ENCODE measurements around the gene HDAC9.

The HDAC9 gene

GRCh38 chr7:18996583-18996982 lies 501.0 kb downstream of the HDAC9 start:
- H3K27ac ChIP-seq (ENCODE audit: low read depth, low read length) = no peak overlapping the region
- H3K27me3 ChIP-seq (ENCODE audit: control insufficient read depth, insufficient read depth, low read length) = no peaks in the 10 kb centered on the region
- H3K4me3 ChIP-seq (ENCODE audit: low read depth, low read length) = no peak overlapping the region
- no peaks in the 10 kb centered on the region for H3K9me3 ChIP-seq (ENCODE audit: control insufficient read depth, insufficient read depth, low read length)
- no peaks in the 10 kb centered on the region for H3K36me3 ChIP-seq (ENCODE audit: control insufficient read depth, insufficient read depth, low read length)
- H3K4me1 ChIP-seq (ENCODE audit: control insufficient read depth, insufficient read depth, low read length) = peaks cover 9% of the 10 kb centered on the region; the same call in 1 of the 2 replicates
- no peak overlapping the region for H3K9ac ChIP-seq (ENCODE audit: low read depth, low read length)

- Histone ChIP-seq H3K36me3 (ENCODE audit: control insufficient read depth, insufficient read depth, low read length) (no peaks in the 10 kb centered on the region), H3K4me1 (ENCODE audit: control insufficient read depth, insufficient read depth, low read length) (peaks cover 9% of the 10 kb centered on the region; the same call in 1 of the 2 replicates), H3K9me3 (ENCODE audit: control insufficient read depth, insufficient read depth, low read length) (no peaks in the 10 kb centered on the region), H3K27ac (ENCODE audit: low read depth, low read length) (no peak overlapping the region), H3K27me3 (ENCODE audit: control insufficient read depth, insufficient read depth, low read length) (no peaks in the 10 kb centered on the region), H3K9ac (ENCODE audit: low read depth, low read length) (no peak overlapping the region), H3K4me3 (ENCODE audit: low read depth, low read length) (no peak overlapping the region)
These were observed 502.1 kb downstream of the HDAC9 start for GRCh38 chr7:18997477-18998150.

DNA sequence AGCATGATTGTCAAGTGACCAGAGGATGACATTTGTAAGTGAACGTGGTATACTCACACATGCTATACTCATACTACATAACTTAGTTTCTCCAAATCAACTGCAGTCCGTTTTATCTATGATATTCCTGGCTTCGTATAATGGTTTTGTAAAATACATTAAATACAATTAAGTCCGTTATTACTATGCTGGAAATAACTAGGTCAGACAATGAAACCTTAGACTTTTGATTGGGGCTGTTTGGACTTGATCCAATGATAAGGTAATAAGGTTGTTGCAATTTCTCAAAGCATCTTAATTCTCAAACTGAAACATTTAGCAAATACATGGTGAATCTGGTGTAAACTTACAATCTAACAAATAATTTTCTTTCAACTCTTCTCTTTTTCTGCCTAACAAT lies 504.9 kb downstream of the HDAC9 start:
- no peak overlapping the region for H3K4me3 ChIP-seq (ENCODE audit: low read depth, low read length)
- H3K27me3 ChIP-seq (ENCODE audit: control insufficient read depth, insufficient read depth, low read length) = no peaks in the 10 kb centered on the region
- no peaks in the 10 kb centered on the region for H3K9me3 ChIP-seq (ENCODE audit: control insufficient read depth, insufficient read depth, low read length)
- no peaks in the 10 kb centered on the region for H3K36me3 ChIP-seq (ENCODE audit: control insufficient read depth, insufficient read depth, low read length)
- H3K9ac ChIP-seq (ENCODE audit: low read depth, low read length) = no peak overlapping the region
- no peak overlapping the region for H3K27ac ChIP-seq (ENCODE audit: low read depth, low read length)
- H3K4me1 ChIP-seq (ENCODE audit: control insufficient read depth, insufficient read depth, low read length) = peaks cover 9% of the 10 kb centered on the region; the same call in 1 of the 2 replicates

DNA sequence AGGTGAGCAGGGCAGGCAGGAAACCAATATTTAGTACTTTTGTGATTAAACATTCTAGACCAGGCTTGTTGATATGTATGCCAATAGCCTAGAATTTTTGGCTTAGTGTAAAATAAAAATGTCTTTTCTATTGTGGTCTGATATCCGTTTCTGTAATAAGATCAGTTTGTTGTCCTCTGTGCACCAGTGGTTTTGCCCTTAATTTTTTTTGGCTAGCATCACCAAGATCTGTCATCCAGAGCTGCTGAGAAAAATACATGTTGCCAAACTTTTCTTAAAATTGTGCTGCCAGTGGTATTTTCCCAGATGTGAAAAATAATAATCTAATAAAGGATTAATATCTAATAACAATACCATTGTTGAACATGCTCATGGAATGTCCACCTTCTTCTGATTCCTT lies 506.3 kb downstream of the HDAC9 start:
- H3K36me3 ChIP-seq (ENCODE audit: control insufficient read depth, insufficient read depth, low read length) = no peaks in the 10 kb centered on the region
- H3K27ac ChIP-seq (ENCODE audit: low read depth, low read length) = no peak overlapping the region
- H3K4me3 ChIP-seq (ENCODE audit: low read depth, low read length) = no peak overlapping the region
- no peak overlapping the region for H3K9ac ChIP-seq (ENCODE audit: low read depth, low read length)
- H3K4me1 ChIP-seq (ENCODE audit: control insufficient read depth, insufficient read depth, low read length) = peaks cover 9% of the 10 kb centered on the region; the same call in 1 of the 2 replicates
- no peaks in the 10 kb centered on the region for H3K9me3 ChIP-seq (ENCODE audit: control insufficient read depth, insufficient read depth, low read length)
- H3K27me3 ChIP-seq (ENCODE audit: control insufficient read depth, insufficient read depth, low read length) = no peaks in the 10 kb centered on the region

DNA sequence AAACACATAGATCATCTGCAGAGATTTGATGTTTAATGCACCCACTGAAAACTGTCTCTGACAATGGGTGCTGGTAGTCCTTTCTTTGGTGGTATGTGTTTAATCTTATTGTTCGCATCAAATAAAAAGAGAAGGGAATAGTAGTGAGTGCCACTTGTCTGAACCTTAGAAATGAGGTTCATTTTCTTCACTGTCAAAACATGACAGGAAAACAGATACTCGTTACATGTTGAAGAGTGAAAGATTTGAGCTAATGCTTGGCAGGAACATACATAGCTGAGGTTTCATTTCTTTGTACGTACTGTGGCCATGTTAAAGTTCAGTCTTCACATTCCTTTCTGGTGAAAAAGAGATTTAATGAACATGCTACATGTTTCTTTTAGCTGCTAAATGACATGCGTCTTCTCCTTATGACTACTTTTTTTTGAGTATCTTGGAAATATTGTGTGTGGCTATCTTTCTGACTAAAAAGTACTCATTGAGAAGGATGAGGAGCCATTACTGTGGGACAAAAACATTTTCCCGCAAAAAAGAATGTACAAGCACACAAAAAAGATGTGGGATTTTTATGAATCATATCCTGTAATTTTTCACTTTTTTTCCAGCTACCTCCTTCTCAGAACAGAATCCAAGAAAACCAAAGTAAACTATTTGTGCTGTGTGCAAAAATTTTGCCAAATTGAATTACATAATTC lies 513.8 kb downstream of the HDAC9 start:
- Histone ChIP-seq H3K36me3 (ENCODE audit: control insufficient read depth, insufficient read depth, low read length) (no peaks in the 10 kb centered on the region), H3K27me3 (ENCODE audit: control insufficient read depth, insufficient read depth, low read length) (no peaks in the 10 kb centered on the region), H3K27ac (ENCODE audit: low read depth, low read length) (no peak overlapping the region), H3K9ac (ENCODE audit: low read depth, low read length) (no peak overlapping the region), H3K9me3 (ENCODE audit: control insufficient read depth, insufficient read depth, low read length) (no peaks in the 10 kb centered on the region), H3K4me3 (ENCODE audit: low read depth, low read length) (no peak overlapping the region), H3K4me1 (ENCODE audit: control insufficient read depth, insufficient read depth, low read length) (no peaks in the 10 kb centered on the region)

- Histone ChIP-seq H3K27ac (ENCODE audit: low read depth, low read length) (no peak overlapping the region), H3K9me3 (ENCODE audit: control insufficient read depth, insufficient read depth, low read length) (no peaks in the 10 kb centered on the region), H3K27me3 (ENCODE audit: control insufficient read depth, insufficient read depth, low read length) (no peaks in the 10 kb centered on the region), H3K36me3 (ENCODE audit: control insufficient read depth, insufficient read depth, low read length) (no peaks in the 10 kb centered on the region), H3K4me1 (ENCODE audit: control insufficient read depth, insufficient read depth, low read length) (no peaks in the 10 kb centered on the region), H3K9ac (ENCODE audit: low read depth, low read length) (no peak overlapping the region), H3K4me3 (ENCODE audit: low read depth, low read length) (no peak overlapping the region)
These were observed 514.4 kb downstream of the HDAC9 start for GRCh38 chr7:19009936-19010280.

- H3K9ac ChIP-seq (ENCODE audit: low read depth, low read length) = no peak overlapping the region
These were observed 515.7 kb downstream of the HDAC9 start for GRCh38 chr7:19011212-19011611.

GRCh38 chr7:19015098-19015497 lies 519.5 kb downstream of the HDAC9 start:
- no peak overlapping the region for H3K9ac ChIP-seq (ENCODE audit: low read depth, low read length)
- H3K27me3 ChIP-seq (ENCODE audit: control insufficient read depth, insufficient read depth, low read length) = no peaks in the 10 kb centered on the region
- peaks cover 3% of the 10 kb centered on the region; the same call in 1 of the 2 replicates for H3K4me1 ChIP-seq (ENCODE audit: control insufficient read depth, insufficient read depth, low read length)
- H3K9me3 ChIP-seq (ENCODE audit: control insufficient read depth, insufficient read depth, low read length) = no peaks in the 10 kb centered on the region
- H3K4me3 ChIP-seq (ENCODE audit: low read depth, low read length) = no peak overlapping the region
- H3K27ac ChIP-seq (ENCODE audit: low read depth, low read length) = no peak overlapping the region
- no peaks in the 10 kb centered on the region for H3K36me3 ChIP-seq (ENCODE audit: control insufficient read depth, insufficient read depth, low read length)

More at GRCh38 chr7:19011212-19011611, 515.7 kb downstream of the HDAC9 start:
- H3K36me3 ChIP-seq (ENCODE audit: control insufficient read depth, insufficient read depth, low read length) = no peaks in the 10 kb centered on the region
- no peaks in the 10 kb centered on the region for H3K27me3 ChIP-seq (ENCODE audit: control insufficient read depth, insufficient read depth, low read length)
- H3K9me3 ChIP-seq (ENCODE audit: control insufficient read depth, insufficient read depth, low read length) = no peaks in the 10 kb centered on the region
- H3K4me3 ChIP-seq (ENCODE audit: low read depth, low read length) = no peak overlapping the region
- no peaks in the 10 kb centered on the region for H3K4me1 ChIP-seq (ENCODE audit: control insufficient read depth, insufficient read depth, low read length)
- no peak overlapping the region for H3K27ac ChIP-seq (ENCODE audit: low read depth, low read length)

DNA sequence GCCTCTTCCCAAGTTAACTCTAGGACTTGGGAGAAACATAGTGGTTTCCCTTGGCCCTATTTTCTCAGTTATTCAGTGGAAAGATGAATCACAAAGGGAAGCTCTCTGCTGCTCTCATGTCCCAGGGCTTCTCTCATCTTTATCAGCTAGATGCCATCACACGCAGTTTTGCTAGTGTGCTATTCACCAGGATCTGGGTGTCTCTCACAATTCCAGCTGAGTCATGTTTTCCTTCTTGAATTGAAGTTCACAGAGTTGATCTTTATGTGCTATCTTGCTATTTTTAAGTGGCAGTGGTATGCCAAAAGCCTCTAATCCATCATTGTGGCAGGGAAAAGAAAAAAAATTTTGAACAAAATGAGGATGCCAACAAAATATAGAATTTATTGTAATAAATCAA lies 520.6 kb downstream of the HDAC9 start:
- H3K27me3 ChIP-seq (ENCODE audit: control insufficient read depth, insufficient read depth, low read length) = no peaks in the 10 kb centered on the region
- no peaks in the 10 kb centered on the region for H3K36me3 ChIP-seq (ENCODE audit: control insufficient read depth, insufficient read depth, low read length)
- H3K4me1 ChIP-seq (ENCODE audit: control insufficient read depth, insufficient read depth, low read length) = peaks cover 8% of the 10 kb centered on the region; the same call in 1 of the 2 replicates
- no peak overlapping the region for H3K27ac ChIP-seq (ENCODE audit: low read depth, low read length)
- H3K9ac ChIP-seq (ENCODE audit: low read depth, low read length) = no peak overlapping the region
- no peaks in the 10 kb centered on the region for H3K9me3 ChIP-seq (ENCODE audit: control insufficient read depth, insufficient read depth, low read length)
- H3K4me3 ChIP-seq (ENCODE audit: low read depth, low read length) = no peak overlapping the region

DNA sequence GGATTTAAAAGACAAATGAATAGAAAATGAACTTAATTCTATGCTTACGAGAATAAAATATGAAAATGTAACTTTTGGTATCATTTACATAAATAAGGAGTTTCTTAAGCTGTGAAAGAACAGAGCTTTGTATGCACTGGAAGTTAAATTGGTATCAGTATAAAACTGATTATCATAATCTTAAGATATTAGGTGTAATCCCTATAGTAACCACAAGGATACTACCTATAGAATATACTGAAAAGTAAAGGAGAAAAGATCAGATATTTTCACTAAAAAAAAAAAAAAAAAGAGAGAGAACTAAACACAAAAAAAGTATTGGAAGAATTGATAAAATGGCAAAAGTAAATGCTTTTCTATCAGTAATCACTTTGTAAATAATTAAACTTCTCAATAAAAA lies 521.8 kb downstream of the HDAC9 start:
- no peak overlapping the region for H3K9ac ChIP-seq (ENCODE audit: low read depth, low read length)
- no peak overlapping the region for H3K4me3 ChIP-seq (ENCODE audit: low read depth, low read length)
- peaks cover 8% of the 10 kb centered on the region; the same call in 1 of the 2 replicates for H3K4me1 ChIP-seq (ENCODE audit: control insufficient read depth, insufficient read depth, low read length)
- H3K36me3 ChIP-seq (ENCODE audit: control insufficient read depth, insufficient read depth, low read length) = no peaks in the 10 kb centered on the region
- H3K9me3 ChIP-seq (ENCODE audit: control insufficient read depth, insufficient read depth, low read length) = no peaks in the 10 kb centered on the region
- H3K27me3 ChIP-seq (ENCODE audit: control insufficient read depth, insufficient read depth, low read length) = no peaks in the 10 kb centered on the region
- no peak overlapping the region for H3K27ac ChIP-seq (ENCODE audit: low read depth, low read length)

DNA sequence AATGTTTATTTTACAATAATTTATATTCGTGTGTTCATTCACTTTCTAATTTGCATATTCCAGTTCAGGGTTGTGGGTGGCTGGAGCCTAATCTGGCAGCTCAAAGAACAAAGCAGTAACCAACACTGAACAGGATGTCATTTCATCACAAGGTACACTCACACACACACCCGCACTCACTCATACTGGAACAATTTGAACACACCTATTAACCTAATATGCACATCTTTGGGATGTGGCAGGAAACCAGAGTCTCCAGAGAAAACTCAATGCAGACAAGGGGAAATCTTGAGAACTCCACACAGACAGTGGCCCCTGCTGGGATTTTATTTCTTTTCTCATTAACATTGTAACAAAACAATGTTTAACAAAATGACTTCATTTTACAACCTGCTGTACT lies 524.5 kb downstream of the HDAC9 start:
- Histone ChIP-seq H3K9me3 (ENCODE audit: control insufficient read depth, insufficient read depth, low read length) (no peaks in the 10 kb centered on the region), H3K4me3 (ENCODE audit: low read depth, low read length) (no peak overlapping the region), H3K36me3 (ENCODE audit: control insufficient read depth, insufficient read depth, low read length) (no peaks in the 10 kb centered on the region), H3K9ac (ENCODE audit: low read depth, low read length) (no peak overlapping the region), H3K4me1 (ENCODE audit: control insufficient read depth, insufficient read depth, low read length) (peaks cover 8% of the 10 kb centered on the region; the same call in 1 of the 2 replicates), H3K27ac (ENCODE audit: low read depth, low read length) (no peak overlapping the region), H3K27me3 (ENCODE audit: control insufficient read depth, insufficient read depth, low read length) (no peaks in the 10 kb centered on the region)

All from HUES48 (cell line).